ENCODE measurements around the gene AKT1.
"Not testable (repeated sequence)": the region's sequence is repeated elsewhere in the genome, so short reads cannot be mapped to it uniquely, and the experiment has no call there.

AKT1 gene

GRCh38 chr14:104794993-104795780 lies at the start of gene AKT1:
Gene AKT1, minus strand, starts transcription at chr14:104795748. Its CDS starts 3,105 bp downstream, at chr14:104792643.
- no peak for DNase-seq (ENCODE audit: low read depth)

- no peak for DNase-seq (ENCODE audit: low read depth)
Measured at GRCh38 chr14:104845033-104845666, 49.6 kb upstream of the AKT1 start.

GRCh38 chr14:104844306-104845032 lies 48.9 kb upstream of the AKT1 start:
- no peak for DNase-seq (ENCODE audit: low read depth)

GRCh38 chr14:104843442-104844305 lies 48.1 kb upstream of the AKT1 start:
- DNase-seq (ENCODE audit: low read depth), result no peak

- DNase-seq (ENCODE audit: low read depth), result no peak
Measured at GRCh38 chr14:104843006-104843405, 47.5 kb upstream of the AKT1 start.

- no peak for DNase-seq (ENCODE audit: low read depth)
Measured at GRCh38 chr14:104841730-104842129, 46.2 kb upstream of the AKT1 start.

GRCh38 chr14:104836171-104836935 lies 40.8 kb upstream of the AKT1 start:
- not testable (repeated sequence) for DNase-seq (ENCODE audit: low read depth)

GRCh38 chr14:104830781-104831180 lies 35.2 kb upstream of the AKT1 start:
- DNase-seq (ENCODE audit: low read depth), result no peak

GRCh38 chr14:104827177-104828055 lies 31.9 kb upstream of the AKT1 start:
- no peak for DNase-seq (ENCODE audit: low read depth)

GRCh38 chr14:104826861-104827176 lies 31.3 kb upstream of the AKT1 start:
- DNase-seq (ENCODE audit: low read depth), result no peak

- DNase-seq (ENCODE audit: low read depth), result no peak
Measured at GRCh38 chr14:104826189-104826860, 30.8 kb upstream of the AKT1 start.

GRCh38 chr14:104824353-104824997 lies 28.9 kb upstream of the AKT1 start:
- no peak for DNase-seq (ENCODE audit: low read depth)

GRCh38 chr14:104822821-104823615 lies 27.5 kb upstream of the AKT1 start:
- DNase-seq (ENCODE audit: low read depth), result no peak

GRCh38 chr14:104821971-104822608 lies 26.5 kb upstream of the AKT1 start:
- no peak for DNase-seq (ENCODE audit: low read depth)

- no peak for DNase-seq (ENCODE audit: low read depth)
Measured at GRCh38 chr14:104821229-104821945, 25.8 kb upstream of the AKT1 start.

GRCh38 chr14:104820669-104821228 lies 25.2 kb upstream of the AKT1 start:
- DNase-seq (ENCODE audit: low read depth), result no peak

- DNase-seq (ENCODE audit: low read depth), result no peak
Measured at GRCh38 chr14:104819361-104819781, 23.8 kb upstream of the AKT1 start.

Data from non-pigmented ciliary epithelial cell (primary cell).